Islet of Langerhans (tissue), 1 donor: ENCODE data around the gene FAM111A.
A peak's percentile ranks its signal among the peaks of the same experiment; 100 is the strongest.

ENCODE experiments used
- FAIRE-seq: peaks from one replicate; lab custom pipeline; 2011; peaks lifted over from hg19 to GRCh38; lab: Jason Lieb, UNC

The FAM111A gene

DNA sequence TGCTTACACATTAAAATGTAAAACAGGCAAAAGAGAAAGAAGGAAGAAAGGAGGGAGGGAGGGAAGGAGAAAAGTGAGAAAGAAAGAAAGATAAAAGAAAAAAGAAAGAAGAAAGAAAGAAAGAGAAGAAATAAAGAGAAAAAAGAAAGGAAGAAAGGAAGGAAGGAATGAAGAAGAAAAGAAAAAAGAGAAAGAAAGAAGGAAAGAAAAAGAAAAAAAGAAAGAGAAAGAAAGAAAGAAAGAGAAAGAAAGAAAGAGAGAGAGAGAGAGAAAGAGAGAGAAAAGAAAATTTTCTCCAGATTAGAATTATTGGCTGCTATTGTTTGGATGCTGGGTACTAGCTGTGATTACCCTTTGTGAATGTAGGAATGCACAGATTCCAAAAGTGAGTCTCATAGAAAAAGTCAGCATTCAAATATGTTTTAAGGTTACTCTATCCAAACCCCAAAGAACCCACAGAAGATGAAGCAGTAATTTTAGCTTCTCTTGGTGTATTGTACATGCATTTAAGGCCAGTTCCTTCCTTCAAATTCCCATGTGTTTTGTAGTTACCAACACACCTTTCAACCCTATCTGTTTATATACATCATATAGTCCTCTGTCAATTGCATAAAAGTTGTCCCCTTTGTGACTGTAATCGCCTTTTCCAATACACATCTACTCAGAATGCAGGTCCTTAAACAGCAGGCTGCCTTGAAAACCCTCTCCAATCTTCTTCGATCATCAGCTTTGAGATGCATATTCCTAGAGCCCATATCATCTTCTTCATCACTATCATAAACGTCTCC, 789 bp upstream of the FAM111A start:
- no peak for FAIRE-seq

DNA sequence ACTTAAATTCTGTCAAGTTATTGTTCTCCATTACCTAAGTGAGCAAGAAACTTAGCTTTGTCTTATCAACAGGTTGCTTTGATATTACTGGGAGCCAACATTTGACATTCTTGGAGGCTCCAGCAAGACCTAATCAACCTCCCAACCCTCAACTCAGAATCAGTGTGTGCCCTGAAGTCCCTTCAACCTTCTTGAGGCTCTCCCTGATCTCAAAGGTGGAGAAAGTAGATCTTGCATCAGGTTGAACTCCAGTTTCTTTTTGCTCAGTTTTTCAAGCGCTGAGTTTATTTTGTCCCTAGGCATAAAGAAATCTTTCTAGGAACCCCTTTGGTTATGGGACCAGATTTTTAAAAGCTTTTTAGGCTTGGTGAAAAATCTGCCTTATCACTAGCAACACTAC, 1.4 kb downstream of the FAM111A start:
- no peak for FAIRE-seq

DNA sequence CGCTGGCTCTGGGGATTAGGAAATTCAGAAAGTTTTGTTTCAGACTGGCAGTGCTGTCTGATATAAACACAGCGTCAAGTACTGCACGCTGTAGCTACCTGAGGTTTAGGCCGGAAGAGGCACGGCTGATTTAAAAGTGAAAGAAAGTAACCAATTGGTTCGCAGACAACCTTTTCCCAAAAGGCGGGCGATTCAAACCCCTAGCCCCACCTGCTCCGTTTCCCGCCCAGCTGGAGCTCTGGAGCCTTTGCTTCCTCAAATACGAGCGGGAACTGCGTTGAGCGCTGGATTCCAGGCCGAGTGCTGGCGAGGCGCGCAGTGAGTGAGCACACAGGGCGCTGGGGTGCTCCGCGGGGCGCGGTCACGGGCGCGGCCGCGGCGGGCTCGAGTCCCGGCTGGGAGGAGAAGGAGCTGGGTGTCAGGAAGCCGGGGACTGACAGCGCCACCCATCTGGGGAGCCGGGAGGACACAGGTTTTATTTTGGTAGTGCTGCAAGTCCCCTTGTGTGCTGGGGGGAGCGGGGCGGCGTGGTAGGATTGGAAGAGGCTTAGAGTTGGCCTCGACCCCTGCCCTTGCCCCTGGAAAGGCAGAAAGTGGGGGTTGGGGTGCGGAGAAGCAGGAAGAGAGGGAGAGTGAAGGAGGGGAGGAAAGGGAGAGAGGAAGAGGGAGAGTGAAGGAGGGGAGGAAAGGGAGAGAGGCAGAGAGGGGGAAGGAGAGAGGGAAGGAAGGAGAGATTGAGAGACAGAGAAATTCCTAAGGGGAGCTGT, 2.1 kb downstream of the FAM111A start:
- peak; percentile 90 for FAIRE-seq

DNA sequence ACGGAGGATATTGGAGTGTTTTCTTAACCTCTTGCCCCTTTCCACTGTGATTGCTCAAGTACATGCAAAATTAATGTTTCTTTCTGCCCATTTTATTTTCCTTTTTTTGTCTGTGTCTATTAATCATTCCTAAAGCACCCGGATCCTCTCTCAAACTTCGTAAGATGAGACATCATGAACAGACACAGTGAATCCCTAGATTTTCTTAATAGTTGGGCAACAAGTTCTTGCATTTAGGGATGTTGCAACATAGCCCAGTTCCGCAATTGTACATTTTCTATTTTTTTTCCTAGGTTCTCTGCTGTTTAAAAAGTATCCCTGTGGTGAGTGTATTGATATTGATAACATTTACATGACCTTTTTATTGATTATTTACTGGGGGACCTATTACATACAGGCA, 2.9 kb downstream of the FAM111A start:
- FAIRE-seq: no peak

DNA sequence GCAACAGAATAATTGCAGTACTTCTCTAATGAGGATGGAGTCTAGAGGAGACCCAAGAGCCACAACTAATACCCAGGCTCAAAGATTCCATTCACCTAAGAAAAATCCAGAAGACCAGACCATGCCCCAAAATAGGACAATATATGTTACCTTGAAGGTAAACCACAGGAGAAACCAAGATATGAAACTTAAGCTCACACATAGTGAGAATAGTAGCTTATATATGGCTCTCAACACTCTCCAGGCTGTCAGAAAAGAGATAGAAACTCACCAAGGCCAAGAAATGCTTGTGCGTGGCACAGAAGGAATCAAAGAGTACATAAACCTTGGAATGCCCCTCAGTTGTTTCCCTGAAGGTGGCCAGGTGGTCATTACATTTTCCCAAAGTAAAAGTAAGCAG, 9.1 kb downstream of the FAM111A start:
- FAIRE-seq: no peak

DNA sequence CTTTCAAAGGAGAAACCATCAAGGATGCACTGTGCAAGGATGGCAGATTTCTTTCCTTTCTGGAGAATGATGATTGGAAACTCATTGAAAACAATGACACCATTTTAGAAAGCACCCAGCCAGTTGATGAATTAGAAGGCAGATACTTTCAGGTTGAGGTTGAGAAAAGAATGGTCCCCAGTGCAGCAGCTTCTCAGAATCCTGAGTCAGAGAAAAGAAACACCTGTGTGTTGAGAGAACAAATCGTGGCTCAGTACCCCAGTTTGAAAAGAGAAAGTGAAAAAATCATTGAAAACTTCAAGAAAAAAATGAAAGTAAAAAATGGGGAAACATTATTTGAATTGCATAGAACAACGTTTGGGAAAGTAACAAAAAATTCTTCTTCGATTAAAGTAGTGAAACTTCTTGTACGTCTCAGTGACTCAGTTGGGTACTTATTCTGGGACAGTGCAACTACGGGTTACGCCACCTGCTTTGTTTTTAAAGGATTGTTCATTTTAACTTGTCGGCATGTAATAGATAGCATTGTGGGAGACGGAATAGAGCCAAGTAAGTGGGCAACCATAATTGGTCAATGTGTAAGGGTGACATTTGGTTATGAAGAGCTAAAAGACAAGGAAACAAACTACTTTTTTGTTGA, 9.8 kb downstream of the FAM111A start:
- no peak for FAIRE-seq

DNA sequence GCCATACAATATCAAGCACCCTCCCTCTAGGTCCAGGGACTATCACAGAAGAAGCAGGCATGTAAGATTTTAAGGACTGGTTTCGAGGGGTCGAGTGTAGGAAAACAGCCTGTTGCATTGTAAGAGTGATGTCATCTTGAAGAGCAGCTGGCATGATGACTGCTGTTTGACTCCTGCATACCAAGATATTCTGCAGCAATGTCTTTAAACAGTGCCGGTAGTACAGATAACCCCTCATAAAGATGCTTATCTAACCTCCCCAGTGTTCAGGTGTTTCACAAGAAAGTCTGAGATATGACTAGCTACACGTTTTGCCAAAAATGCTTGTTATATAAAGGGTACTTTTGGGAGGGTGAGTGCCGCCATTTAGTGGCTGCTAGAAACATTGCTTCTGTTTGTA, 12.0 kb downstream of the FAM111A start:
- no peak for FAIRE-seq

DNA sequence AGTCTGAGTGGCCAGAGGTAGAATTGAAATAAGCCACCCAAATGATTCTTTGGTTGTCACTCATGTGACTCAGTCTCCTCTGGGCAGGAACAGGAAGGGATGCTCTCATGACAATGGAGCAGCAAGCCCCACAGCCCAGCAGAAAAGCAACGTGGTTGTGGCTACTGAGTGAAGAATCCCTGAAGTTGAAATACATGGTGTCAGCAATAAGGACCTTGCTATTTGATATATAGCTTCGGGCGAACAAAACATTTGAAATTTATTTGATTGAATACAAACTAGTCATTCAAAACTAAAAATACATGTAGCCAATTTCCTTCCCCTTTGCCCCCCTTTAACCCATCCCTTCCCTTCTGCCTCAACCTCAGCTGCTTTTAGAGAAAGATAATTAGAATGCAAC, 14.8 kb downstream of the FAM111A start:
- FAIRE-seq: no peak

DNA sequence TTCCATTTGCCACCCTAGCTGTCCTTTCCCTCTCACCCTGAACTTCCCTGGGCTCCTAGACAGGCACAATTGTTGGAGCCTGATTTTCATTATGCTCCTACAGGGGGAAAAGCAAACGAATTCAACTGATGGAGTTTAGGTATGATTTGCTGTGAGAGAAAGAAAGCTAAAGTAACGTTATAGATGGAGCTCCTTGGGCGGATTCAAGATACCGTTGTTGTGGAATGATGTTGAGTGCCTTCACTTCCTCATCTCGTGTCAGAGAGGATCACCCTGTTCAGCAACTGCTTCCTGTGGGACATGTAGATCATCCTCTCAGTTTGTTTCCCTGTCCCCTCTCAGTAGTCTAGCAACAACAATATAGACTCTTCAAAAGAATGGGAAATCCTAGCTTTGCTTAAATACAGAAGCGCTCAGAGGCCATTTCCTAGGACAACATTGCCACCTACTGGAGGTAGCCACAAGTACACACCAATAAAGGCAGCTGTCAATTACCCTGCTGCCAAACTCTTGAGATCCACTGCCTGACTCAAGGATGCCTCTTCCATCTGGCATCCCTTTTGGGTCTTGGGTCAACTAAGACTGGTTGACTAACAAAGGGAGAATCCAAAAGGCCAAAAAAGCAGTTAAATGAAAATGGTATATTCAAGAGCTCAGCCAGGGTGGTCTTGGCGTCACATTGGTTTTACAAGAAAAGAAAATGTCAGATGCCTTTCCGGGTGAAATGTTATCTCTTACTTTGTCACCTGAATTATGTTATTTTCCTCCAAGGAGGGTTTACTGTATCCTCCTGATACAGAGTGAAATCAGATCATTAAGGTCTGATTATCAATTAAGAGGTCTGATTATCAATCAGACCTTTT, 15.8 kb downstream of the FAM111A start:
- FAIRE-seq: peak; percentile 47

DNA sequence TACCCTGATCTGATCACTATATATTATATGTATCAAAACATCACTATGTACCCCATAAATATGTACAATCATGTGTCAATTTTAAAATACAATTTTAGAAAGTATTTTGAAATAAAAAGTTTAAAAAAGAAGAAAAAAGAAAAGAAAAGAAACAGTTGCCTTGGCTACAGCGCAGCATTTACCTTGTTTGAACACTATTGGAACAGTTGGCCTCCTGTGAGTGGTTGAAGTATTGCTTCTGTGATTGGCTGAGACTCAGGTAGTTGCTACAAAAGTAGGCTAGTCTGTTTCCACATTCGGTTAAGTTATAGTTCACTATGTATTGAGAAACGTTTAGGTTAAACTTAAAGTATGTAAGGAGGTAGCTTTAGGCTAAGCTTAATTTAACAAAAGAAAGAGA, 21.4 kb downstream of the FAM111A start:
- FAIRE-seq: no peak

DNA sequence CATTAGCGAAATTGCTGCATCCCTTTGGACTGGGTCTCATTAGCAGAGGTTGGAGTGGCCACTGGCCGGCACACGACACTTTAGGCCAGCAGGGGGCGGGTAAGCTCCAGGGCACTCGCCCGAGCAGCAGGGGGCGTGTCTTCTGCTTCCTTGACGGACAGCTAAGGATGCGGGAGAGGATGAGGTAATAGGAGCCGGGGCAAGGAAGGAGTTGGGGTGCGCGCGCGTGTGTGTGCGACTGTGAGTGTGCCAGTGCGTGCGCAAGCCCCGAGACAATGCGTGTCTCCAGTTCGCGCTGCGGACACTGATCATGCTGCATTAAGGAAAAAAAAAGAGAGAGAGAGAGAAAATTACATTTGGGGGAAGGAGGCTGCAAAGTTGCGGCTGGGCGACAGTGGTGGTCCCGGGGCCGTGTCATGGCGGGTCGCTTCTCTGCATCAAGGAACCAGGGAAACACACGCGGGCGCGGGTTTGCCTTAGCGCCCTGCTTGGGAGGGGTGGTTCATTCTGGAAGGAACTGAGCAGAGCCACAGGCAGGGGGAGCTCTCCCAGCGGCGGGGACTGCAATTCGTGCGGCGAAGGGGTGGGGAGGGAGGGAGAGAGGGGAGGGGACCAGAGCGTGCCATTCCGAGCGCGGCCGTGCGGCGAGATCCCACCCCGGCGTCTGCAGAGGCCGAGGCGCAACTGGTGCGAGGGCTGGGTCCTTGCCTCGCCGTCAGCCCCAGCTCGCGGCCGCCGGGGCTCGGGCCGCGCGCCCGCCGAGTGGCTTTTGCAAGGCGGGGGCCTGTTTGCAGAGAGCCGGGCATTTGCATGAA, 29.1 kb downstream of the FAM111A start, which contains the start of gene DTX4:
TSS of gene DTX4 (plus strand) at position 625 of the 815 bp plus-strand sequence. CDS start 464 bp downstream, outside the sequence.
- FAIRE-seq: no peak

DNA sequence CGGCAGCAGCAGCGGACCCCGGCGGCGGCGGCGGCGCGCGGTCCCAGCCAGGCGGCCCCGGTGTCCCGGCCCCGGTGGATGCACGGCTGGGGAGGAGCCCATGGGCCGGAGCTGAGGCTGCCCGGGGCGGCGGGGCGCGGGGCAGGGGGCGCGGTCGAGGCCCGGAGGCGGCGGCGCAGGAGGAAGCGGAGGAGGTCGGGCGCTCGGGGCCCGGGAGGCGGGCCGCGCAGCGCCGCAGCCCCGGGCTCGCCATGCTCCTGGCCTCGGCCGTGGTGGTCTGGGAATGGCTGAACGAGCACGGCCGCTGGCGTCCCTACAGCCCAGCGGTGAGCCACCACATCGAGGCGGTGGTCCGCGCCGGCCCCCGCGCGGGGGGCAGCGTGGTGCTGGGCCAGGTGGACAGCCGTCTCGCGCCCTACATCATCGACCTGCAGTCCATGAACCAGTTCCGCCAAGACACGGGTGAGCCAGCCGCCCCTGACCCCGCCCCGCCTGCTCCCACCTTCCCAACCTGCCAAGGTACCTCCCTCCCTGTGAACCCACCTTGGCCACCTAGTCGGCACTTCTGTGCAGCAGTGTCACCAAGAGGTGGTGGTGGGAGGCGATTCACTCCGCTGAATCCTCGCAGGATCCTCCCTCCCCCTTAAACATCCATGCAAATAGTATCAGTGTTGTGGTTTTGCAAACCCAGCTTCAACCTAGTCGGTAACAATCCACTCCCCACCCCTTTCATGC, 29.9 kb downstream of the FAM111A start:
- no peak for FAIRE-seq

DNA sequence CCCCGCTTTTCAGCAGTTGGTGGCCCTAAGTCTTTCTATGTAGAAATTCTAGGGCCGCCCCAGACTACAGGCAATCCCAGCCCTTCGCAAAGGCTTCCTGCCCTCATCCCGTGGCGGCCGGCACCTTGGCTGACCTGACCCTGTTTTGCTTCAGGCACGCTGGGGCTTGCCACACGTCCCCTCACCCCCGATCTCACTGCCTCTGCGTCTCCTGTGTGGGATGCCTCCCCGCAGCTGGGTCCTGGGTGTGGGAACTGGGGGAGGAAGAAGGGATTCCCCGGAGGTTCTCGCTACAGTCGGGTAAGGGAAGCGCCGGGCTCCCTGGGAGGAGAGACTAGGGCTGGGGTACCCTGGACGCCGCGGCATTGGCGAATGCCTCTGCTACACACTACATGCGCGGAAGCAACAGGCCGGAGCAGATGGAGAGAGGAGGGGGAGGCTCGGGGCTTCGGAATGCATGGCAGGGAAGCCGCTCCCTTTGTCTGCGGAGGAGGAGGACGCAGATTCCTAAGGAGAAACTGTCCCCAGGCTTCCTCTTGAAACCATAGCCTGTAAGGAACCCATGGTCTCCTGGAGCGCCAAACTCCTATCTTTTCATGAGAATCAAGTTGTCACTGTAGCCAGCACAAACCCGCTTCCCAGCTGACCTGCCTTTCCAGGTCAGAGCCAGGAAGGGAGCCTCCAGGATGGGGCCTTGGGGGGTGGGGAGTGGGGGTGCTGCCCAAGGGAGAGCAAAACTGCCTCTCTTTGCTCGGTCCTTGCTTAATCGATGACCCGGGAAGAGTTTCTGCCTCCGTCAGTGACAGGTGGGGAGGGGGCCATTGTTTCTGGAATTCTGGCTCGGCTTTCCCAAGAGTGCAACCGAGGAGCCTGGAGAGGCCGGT, 30.7 kb downstream of the FAM111A start:
- no peak for FAIRE-seq

DNA sequence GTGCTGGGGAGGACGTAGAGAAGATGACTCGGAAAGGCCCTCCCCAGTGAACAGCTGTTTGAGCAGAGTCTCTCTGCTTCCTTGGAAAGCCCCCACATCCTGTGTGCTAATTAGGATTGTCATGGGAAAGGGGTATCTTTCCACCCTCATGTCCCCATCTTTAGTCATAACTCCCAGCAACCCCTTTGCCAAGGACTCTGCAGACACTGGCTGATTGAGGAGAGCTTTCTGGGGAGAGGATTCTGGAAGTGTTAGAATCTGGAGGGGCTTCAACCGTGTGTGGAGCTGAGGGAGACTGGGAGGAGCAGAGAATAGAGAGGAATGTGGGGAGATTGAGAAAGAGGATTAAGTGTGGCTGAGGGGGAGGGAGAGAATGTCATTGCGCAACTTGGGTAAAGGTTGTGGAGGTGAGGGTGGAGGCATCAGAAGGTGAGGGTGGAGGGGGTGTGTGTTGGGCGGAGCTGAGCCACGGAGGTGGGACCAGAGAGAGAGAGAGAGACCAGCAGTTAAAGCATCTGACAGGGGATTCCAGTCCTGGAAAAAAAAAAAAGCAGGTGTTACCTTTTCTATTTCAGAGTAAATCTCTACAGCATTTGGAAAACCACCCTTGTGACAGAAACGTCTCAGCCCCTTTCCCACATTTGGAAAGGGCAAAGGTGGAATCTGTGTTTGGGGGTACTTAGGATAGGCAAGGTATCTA, 31.5 kb downstream of the FAM111A start:
- no peak for FAIRE-seq

DNA sequence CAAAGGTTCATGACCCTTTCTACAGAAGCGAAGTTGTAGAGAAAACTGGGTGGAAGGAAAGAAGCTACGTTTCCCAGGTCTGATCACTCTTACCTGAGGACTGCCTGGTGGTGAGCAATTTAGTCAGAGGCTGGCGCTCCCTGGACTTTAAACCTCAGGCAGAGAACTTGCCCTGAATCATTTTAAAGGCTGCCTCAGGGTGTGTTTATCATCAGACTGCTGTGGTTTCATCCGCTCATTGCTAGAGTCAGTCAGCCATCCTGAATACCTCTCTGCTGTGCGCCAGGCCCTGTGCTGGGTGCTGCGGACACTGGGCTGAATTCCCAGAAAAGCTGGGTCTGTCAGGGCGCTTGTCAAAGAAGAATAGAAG, 32.0 kb downstream of the FAM111A start:
- no peak for FAIRE-seq

DNA sequence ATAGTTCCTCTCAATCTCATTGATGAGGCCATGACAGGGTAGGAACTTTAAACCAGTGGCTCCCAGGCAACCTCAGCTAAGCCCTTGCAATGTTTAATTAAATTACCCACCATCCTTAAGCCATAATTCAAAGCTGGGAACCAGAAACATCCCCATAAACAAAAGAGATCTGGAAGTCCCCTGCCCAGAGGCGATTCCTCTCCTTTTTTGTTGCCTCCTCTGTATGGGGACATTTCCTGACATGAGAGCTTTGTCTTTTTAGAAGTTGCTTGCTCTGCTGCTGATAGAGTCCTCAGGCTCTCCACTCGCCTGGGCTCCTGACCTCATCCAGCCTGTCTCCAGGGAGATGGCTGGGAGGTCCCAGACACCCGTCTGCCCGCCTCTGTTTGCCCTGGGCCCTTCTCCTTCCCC, 32.4 kb downstream of the FAM111A start:
- FAIRE-seq: no peak

DNA sequence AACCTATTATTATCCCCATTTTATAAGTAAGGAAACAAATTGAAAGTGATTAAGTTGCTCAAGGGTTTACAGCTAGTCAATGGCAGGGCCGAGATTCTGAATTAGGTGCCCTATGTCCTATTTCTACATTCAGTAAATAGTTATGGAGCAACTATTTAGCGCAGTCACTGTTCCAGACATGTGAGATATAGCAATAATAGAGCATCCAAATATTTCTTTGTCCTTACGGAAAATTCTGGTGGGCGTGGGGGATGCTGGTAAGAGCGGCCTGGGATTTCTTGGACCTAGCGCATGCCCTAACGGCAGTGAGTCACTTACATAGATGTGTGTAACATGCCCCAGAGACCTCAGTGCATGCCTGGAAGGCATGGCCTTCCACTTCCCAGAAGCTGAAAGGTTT, 33.7 kb downstream of the FAM111A start:
- FAIRE-seq: no peak

DNA sequence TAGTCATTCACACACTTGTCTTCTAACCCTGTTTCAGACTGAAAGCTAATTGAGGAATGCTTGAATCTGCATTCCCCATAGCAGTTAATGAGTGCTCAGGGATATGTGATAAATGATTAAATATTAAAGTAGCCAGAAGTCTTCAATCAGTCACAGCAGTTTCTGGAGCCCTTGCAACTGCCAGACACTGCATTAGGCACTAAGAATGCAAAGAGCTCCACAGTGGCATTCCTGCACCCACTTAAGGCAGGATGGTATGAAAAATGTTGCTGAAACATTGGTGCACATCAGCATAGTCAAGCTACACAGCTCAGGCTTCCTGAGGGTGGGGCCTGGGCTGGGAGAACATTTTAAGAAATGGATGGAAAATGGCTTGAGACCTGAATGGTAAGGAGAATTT, 35.7 kb downstream of the FAM111A start:
- FAIRE-seq: no peak

DNA sequence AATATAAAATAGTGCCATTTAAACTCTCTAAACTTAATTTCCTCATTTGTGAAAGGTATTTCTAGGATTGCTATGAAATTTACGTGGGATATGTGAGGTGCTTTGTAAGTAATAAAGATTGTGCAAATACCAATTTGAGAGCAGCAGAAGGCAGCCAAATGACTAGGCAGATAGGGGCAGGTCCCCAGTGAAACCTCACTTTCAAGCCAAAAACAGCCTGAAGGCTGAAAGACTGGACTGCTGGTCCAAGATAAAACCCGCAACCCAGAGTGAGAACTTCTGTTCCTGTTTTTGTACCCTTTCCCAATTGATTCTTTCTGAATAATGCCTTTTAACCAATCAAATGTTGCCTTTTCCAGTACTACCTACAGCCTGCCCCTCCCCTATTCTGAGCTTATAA, 36.5 kb downstream of the FAM111A start:
- FAIRE-seq: no peak
